ENCODE data around the gene SPNS3.

Gene SPNS3

GRCh38 chr17:4509401-4509800 lies 75.7 kb downstream of the SPNS3 start:
- Histone ChIP-seq H3K9me2 (ENCODE audit: low read depth, low read length) (no peaks in the 10 kb centered on the region), H3K36me3 (ENCODE audit: insufficient read depth, low read length) (no peaks in the 10 kb centered on the region), H3F3A (ENCODE audit: insufficient read depth, low read length) (no peaks in the 10 kb centered on the region), H3K27me3 (ENCODE audit: insufficient read depth, low read length) (peaks cover 16% of the 10 kb centered on the region; the same call in 1 of the 2 replicates), H3K27ac (ENCODE audit: low read depth, low read length, poor library complexity, severe bottlenecking) (no peak overlapping the region), H4K20me1 (ENCODE audit: insufficient read depth, low read length) (no peaks in the 10 kb centered on the region), H2AFZ (ENCODE audit: low read length) (no peak overlapping the region), H3K4me1 (ENCODE audit: insufficient read depth, low read length, severe bottlenecking) (no peaks in the 10 kb centered on the region), H3K4me2 (ENCODE audit: low read length) (no peak overlapping the region), H3K79me2 (ENCODE audit: insufficient read depth, low read length) (no peaks in the 10 kb centered on the region), H3K9me3 (ENCODE audit: low read length) (no peaks in the 10 kb centered on the region), H3K9ac (ENCODE audit: low read length) (no peak overlapping the region), H3K4me3 (ENCODE audit: low read depth, low read length, poor library complexity, severe bottlenecking) (no peak overlapping the region)
- TF ChIP-seq, protein P1, sequence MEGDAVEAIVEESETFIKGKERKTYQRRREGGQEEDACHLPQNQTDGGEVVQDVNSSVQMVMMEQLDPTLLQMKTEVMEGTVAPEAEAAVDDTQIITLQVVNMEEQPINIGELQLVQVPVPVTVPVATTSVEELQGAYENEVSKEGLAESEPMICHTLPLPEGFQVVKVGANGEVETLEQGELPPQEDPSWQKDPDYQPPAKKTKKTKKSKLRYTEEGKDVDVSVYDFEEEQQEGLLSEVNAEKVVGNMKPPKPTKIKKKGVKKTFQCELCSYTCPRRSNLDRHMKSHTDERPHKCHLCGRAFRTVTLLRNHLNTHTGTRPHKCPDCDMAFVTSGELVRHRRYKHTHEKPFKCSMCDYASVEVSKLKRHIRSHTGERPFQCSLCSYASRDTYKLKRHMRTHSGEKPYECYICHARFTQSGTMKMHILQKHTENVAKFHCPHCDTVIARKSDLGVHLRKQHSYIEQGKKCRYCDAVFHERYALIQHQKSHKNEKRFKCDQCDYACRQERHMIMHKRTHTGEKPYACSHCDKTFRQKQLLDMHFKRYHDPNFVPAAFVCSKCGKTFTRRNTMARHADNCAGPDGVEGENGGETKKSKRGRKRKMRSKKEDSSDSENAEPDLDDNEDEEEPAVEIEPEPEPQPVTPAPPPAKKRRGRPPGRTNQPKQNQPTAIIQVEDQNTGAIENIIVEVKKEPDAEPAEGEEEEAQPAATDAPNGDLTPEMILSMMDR (IDR thresholded peaks at IDR 0.05; ENCODE audit: low read length) = no peak
- no peak for TF ChIP-seq EZH2 (IDR thresholded peaks at IDR 0.05; ENCODE audit: borderline replicate concordance, low read length)

GRCh38 chr17:4509923-4510617 lies 76.3 kb downstream of the SPNS3 start:
- H3K4me3 ChIP-seq (ENCODE audit: low read depth, low read length, poor library complexity, severe bottlenecking) = no peak overlapping the region
- H3K36me3 ChIP-seq (ENCODE audit: insufficient read depth, low read length) = no peaks in the 10 kb centered on the region
- H3F3A ChIP-seq (ENCODE audit: insufficient read depth, low read length) = no peaks in the 10 kb centered on the region
- H3K27ac ChIP-seq (ENCODE audit: low read depth, low read length, poor library complexity, severe bottlenecking) = no peak overlapping the region
- H3K9ac ChIP-seq (ENCODE audit: low read length) = no peak overlapping the region
- H3K9me2 ChIP-seq (ENCODE audit: low read depth, low read length) = no peaks in the 10 kb centered on the region
- no peaks in the 10 kb centered on the region for H3K4me1 ChIP-seq (ENCODE audit: insufficient read depth, low read length, severe bottlenecking)
- TF ChIP-seq, protein P1 (IDR thresholded peaks at IDR 0.05; ENCODE audit: low read length) = no peak
- no peak for TF ChIP-seq EZH2 (IDR thresholded peaks at IDR 0.05; ENCODE audit: borderline replicate concordance, low read length)
- peaks cover 16% of the 10 kb centered on the region; the same call in 1 of the 2 replicates for H3K27me3 ChIP-seq (ENCODE audit: insufficient read depth, low read length)
- H4K20me1 ChIP-seq (ENCODE audit: insufficient read depth, low read length) = no peaks in the 10 kb centered on the region
- no peak overlapping the region for H3K4me2 ChIP-seq (ENCODE audit: low read length)
- H2AFZ ChIP-seq (ENCODE audit: low read length) = no peak overlapping the region
- no peaks in the 10 kb centered on the region for H3K9me3 ChIP-seq (ENCODE audit: low read length)
- H3K79me2 ChIP-seq (ENCODE audit: insufficient read depth, low read length) = no peaks in the 10 kb centered on the region

DNA sequence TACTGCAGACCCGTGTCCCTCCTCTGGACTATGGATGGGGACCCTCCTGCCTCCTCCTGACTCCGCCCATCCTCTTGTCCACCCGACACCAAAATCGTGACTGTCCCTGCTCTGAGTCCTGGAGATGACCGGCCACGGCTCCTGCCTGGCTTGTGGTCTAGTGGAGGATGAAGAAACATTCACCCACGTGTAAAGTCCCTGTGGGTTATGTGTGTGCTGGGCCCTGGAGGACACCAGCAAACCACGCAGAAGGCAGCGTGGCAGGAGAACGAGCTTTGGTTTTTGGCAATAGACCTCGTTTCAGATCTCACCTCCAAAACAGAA lies 76.8 kb downstream of the SPNS3 start:
- H3K36me3 ChIP-seq (ENCODE audit: insufficient read depth, low read length) = no peaks in the 10 kb centered on the region
- H3K9me2 ChIP-seq (ENCODE audit: low read depth, low read length) = no peaks in the 10 kb centered on the region
- peaks cover 16% of the 10 kb centered on the region; the same call in 1 of the 2 replicates for H3K27me3 ChIP-seq (ENCODE audit: insufficient read depth, low read length)
- H3K4me1 ChIP-seq (ENCODE audit: insufficient read depth, low read length, severe bottlenecking) = no peaks in the 10 kb centered on the region
- no peak overlapping the region for H3K27ac ChIP-seq (ENCODE audit: low read depth, low read length, poor library complexity, severe bottlenecking)
- H3K4me2 ChIP-seq (ENCODE audit: low read length) = no peak overlapping the region
- H3F3A ChIP-seq (ENCODE audit: insufficient read depth, low read length) = no peaks in the 10 kb centered on the region
- TF ChIP-seq, protein P1 (IDR thresholded peaks at IDR 0.05; ENCODE audit: low read length) = no peak
- no peak for TF ChIP-seq EZH2 (IDR thresholded peaks at IDR 0.05; ENCODE audit: borderline replicate concordance, low read length)
- H2AFZ ChIP-seq (ENCODE audit: low read length) = no peak overlapping the region
- no peaks in the 10 kb centered on the region for H3K9me3 ChIP-seq (ENCODE audit: low read length)
- no peaks in the 10 kb centered on the region for H4K20me1 ChIP-seq (ENCODE audit: insufficient read depth, low read length)
- no peak overlapping the region for H3K4me3 ChIP-seq (ENCODE audit: low read depth, low read length, poor library complexity, severe bottlenecking)
- H3K9ac ChIP-seq (ENCODE audit: low read length) = no peak overlapping the region
- H3K79me2 ChIP-seq (ENCODE audit: insufficient read depth, low read length) = no peaks in the 10 kb centered on the region

Data from OCI-LY1 (cell line).